Left ventricle myocardium superior (tissue), 1 donor: ENCODE data around the gene KCTD3. TPM values are rescaled to one million over a fixed set of nuclear protein-coding genes. Genes with fewer than 3 reads are reported as not detected.

Experiments used
- ATAC-seq: fragments of 200-7000 bp; cut with Tn5 transposase; one replicate; pipeline ENCODE4 v1.9.1; 2020; ENCODE audit warnings: mild to moderate bottlenecking, moderate library complexity
- DNase-seq: peaks from one replicate; pipeline ENCODE4 v3.0.0-alpha.2; 2020
- intact Hi-C: fragments of 100-400 bp; cut with micrococcal nuclease; formaldehyde crosslinking; loops from one replicate; pipeline ENCODE4 v1.11.0; 2022
- total RNA-seq: library from RNA; stranded (reverse); fragmentation: NEBNext Ultra II Directional; extraction: Animal tissue kit (Norgen Biotek cat#: 25700); gene quantifications from one replicate; pipeline ENCODE4 v1.2.1, GENCODE V29; 2021
- donor health status: DM: no; HTN: yes; CAD: no; lungs with severe emphysema.

KCTD3 gene
- total RNA-seq, 1 donor from 2014 or later, result 13.6 TPM

- DNase-seq (no peak), ATAC-seq (no peak)
- intact Hi-C loops, result no loop called here
Measured at GRCh38 chr1:215643592-215644321, 76.7 kb downstream of the KCTD3 start.

GRCh38 chr1:215645182-215645581, 78.1 kb downstream of the KCTD3 start:
- intact Hi-C loops, result no loop called here
- ATAC-seq (no peak), DNase-seq (no peak)

- intact Hi-C loops, result no loop called here
- ATAC-seq, result no peak
Measured at GRCh38 chr1:215645861-215646260, 78.8 kb downstream of the KCTD3 start.

GRCh38 chr1:215647738-215648137, 80.6 kb downstream of the KCTD3 start:
- ATAC-seq (no peak), DNase-seq (no peak)
- intact Hi-C loops, result no loop called here

More at GRCh38 chr1:215645861-215646260, 78.8 kb downstream of the KCTD3 start:
- DNase-seq, result no peak

GRCh38 chr1:215648957-215649356, 81.9 kb downstream of the KCTD3 start:
- ATAC-seq (no peak), DNase-seq (no peak)
- intact Hi-C loops, result no loop called here

- ATAC-seq (no peak), DNase-seq (no peak)
- intact Hi-C loops, result no loop called here
Measured at GRCh38 chr1:215650446-215651149, 83.5 kb downstream of the KCTD3 start.

GRCh38 chr1:215651867-215652266, 84.8 kb downstream of the KCTD3 start:
- intact Hi-C loops, result no loop called here

GRCh38 chr1:215652371-215652770, 85.3 kb downstream of the KCTD3 start:
- no peak for DNase-seq
- intact Hi-C loops, result no loop called here
- no peak for ATAC-seq

More at GRCh38 chr1:215651867-215652266, 84.8 kb downstream of the KCTD3 start:
- DNase-seq (no peak), ATAC-seq (no peak)

GRCh38 chr1:215657047-215657446, 89.9 kb downstream of the KCTD3 start:
- DNase-seq (no peak), ATAC-seq (no peak)
- intact Hi-C loops, result no loop called here

GRCh38 chr1:215660259-215660658, 93.2 kb downstream of the KCTD3 start:
- intact Hi-C loops, result no loop called here
- no peak for ATAC-seq

GRCh38 chr1:215661033-215661432, 93.9 kb downstream of the KCTD3 start:
- DNase-seq (no peak), ATAC-seq (no peak)
- intact Hi-C loops, result no loop called here

More at GRCh38 chr1:215660259-215660658, 93.2 kb downstream of the KCTD3 start:
- no peak for DNase-seq

- intact Hi-C loops, result no loop called here
- ATAC-seq (no peak), DNase-seq (no peak)
Measured at GRCh38 chr1:215665215-215665614, 98.1 kb downstream of the KCTD3 start.

GRCh38 chr1:215667761-215668160, 100.7 kb downstream of the KCTD3 start:
- ATAC-seq, result no peak
- DNase-seq, result no peak
- intact Hi-C loops, result no loop called here

GRCh38 chr1:215669806-215670491, 102.8 kb downstream of the KCTD3 start:
- intact Hi-C loops, result no loop called here
- ATAC-seq, result no peak
- no peak for DNase-seq
